HFFc6 (cell line): ENCODE data around the gene CHD2. TPM values are rescaled to one million over a fixed set of nuclear protein-coding genes. Genes with fewer than 3 reads are reported as not detected.

Experiments
- DNase-seq: peaks from one replicate; pipeline ENCODE4 v3.0.0-alpha.2; 2018
- H3K27ac Mint-ChIP-seq: 2 replicates; pipeline ENCODE4 v1.8.0; 2020; ENCODE audit warnings: mild to moderate bottlenecking, mixed read lengths
- H3K27me3 Mint-ChIP-seq: 2 replicates; pipeline ENCODE4 v1.8.0; 2021; ENCODE audit warnings: mild to moderate bottlenecking, moderate library complexity, mixed read lengths; ENCODE audit not compliant: insufficient read depth
- H3K36me3 Mint-ChIP-seq: 2 replicates; pipeline ENCODE4 v1.8.0; 2021; ENCODE audit warnings: low read depth, mixed read lengths
- H3K4me1 Mint-ChIP-seq: 2 replicates; pipeline ENCODE4 v1.8.0; 2020; ENCODE audit warnings: low read depth, mixed read lengths
- H3K4me3 Mint-ChIP-seq: 2 replicates; pipeline ENCODE4 v1.8.0; 2020; ENCODE audit warnings: mild to moderate bottlenecking, moderate library complexity, mixed read lengths
- H3K9me3 Mint-ChIP-seq: 2 replicates; pipeline ENCODE4 v1.8.0; 2020; ENCODE audit warnings: mild to moderate bottlenecking, mixed read lengths
- total RNA-seq, 6 experiments: library from RNA; stranded (reverse); fragmentation: NEBNext Ultra II Directional; extraction: Animal tissue kit (Norgen Biotek cat#: 25700); gene quantifications; 2 replicates in 1 of 6; 3 replicates in 5 of 6; pipeline ENCODE4 v1.2.3, GENCODE V29; 2021
- TF ChIP-seq, protein P1 (sequence below): fragments of 200-600 bp; sonication (generic); IDR thresholded peaks from 2 replicates; pipeline ENCODE4 v1.5.0; 2021; ENCODE audit warnings: antibody characterized with exemption, mild to moderate bottlenecking

CHD2 gene
- total RNA-seq, 6 experiments from 2014 or later: 47.5 to 65.3 (median 57.2) TPM

DNA sequence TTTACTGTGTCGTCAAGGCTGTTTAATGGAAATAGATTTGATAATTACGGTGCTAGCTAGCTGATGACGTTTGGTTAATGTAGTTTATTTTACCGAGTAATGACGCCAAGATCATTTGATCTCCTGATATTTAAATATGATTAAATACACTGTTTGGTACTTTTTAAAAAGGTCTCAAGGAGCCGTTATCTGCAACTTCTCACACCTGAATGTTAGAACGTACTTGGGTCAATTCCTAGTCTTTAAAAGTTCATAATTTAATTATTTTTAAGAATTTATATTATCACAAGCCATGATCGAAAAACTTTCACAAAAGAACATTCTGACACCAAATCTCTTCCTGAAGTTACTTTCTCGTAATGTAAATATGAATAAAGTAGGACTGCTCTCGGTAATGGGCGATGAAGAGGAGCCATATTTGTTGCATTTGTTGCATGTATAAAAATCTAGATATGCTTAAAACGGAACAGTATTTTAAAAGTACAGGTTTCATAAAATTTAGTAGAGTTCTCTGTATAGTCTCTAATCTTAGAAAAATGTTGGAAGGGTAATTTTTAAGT, 16.2 kb upstream of the CHD2 start:
- Mint-ChIP-seq H3K4me1 (peaks cover 51% of the 10 kb centered on the region), H3K27ac (peak overlapping the region; percentile 96), H3K27me3 (peaks cover 8% of the 10 kb centered on the region), H3K36me3 (peaks cover 47% of the 10 kb centered on the region), H3K4me3 (peak overlapping the region; percentile 95), H3K9me3 (no peaks in the 10 kb centered on the region)
- no peak for DNase-seq
- TF ChIP-seq, protein P1, sequence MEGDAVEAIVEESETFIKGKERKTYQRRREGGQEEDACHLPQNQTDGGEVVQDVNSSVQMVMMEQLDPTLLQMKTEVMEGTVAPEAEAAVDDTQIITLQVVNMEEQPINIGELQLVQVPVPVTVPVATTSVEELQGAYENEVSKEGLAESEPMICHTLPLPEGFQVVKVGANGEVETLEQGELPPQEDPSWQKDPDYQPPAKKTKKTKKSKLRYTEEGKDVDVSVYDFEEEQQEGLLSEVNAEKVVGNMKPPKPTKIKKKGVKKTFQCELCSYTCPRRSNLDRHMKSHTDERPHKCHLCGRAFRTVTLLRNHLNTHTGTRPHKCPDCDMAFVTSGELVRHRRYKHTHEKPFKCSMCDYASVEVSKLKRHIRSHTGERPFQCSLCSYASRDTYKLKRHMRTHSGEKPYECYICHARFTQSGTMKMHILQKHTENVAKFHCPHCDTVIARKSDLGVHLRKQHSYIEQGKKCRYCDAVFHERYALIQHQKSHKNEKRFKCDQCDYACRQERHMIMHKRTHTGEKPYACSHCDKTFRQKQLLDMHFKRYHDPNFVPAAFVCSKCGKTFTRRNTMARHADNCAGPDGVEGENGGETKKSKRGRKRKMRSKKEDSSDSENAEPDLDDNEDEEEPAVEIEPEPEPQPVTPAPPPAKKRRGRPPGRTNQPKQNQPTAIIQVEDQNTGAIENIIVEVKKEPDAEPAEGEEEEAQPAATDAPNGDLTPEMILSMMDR: no peak

DNA sequence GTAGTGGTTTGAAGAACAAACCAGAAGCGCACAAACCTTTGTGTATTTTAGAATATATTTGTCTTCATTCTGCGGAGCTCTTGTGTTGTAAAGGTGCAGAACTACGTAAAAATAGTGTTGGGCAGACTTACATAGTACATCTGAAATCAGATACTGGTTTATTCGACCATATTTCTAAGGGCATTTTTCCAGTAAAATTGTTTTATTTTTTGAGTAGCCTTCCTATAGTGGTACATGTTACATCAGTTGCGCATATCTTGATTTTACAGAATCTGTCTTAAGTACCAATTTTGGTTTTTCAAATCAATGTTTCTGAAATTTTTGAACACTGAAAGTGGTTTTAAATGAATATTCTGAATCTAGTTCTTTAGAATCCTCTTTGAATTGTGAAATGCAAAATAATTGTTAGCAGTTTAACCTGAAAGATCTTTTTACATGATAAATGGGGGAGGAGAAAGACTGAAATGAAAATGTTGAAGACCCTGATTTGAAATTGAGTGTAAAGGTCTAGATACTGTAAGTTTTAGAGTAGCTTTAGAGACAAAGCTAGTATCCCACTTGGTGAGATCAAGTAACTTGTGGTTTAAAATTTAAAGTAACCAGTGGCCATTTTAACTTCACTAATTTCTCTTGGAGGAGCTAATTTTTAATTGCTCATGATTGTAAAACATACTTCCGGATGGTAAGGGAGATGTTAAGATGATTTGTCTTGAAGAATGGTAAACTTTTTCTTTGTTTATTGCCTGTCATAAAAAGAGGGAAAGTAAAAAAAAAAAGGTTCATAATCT, 15.5 kb upstream of the CHD2 start:
- peak overlapping the region; percentile 95 for H3K4me3 Mint-ChIP-seq
- TF ChIP-seq, protein P1: no peak
- peaks cover 49% of the 10 kb centered on the region for H3K36me3 Mint-ChIP-seq
- no peaks in the 10 kb centered on the region for H3K9me3 Mint-ChIP-seq
- no peak for DNase-seq
- peak overlapping the region; percentile 96 for H3K27ac Mint-ChIP-seq
- peaks cover 8% of the 10 kb centered on the region for H3K27me3 Mint-ChIP-seq
- H3K4me1 Mint-ChIP-seq: peaks cover 53% of the 10 kb centered on the region

DNA sequence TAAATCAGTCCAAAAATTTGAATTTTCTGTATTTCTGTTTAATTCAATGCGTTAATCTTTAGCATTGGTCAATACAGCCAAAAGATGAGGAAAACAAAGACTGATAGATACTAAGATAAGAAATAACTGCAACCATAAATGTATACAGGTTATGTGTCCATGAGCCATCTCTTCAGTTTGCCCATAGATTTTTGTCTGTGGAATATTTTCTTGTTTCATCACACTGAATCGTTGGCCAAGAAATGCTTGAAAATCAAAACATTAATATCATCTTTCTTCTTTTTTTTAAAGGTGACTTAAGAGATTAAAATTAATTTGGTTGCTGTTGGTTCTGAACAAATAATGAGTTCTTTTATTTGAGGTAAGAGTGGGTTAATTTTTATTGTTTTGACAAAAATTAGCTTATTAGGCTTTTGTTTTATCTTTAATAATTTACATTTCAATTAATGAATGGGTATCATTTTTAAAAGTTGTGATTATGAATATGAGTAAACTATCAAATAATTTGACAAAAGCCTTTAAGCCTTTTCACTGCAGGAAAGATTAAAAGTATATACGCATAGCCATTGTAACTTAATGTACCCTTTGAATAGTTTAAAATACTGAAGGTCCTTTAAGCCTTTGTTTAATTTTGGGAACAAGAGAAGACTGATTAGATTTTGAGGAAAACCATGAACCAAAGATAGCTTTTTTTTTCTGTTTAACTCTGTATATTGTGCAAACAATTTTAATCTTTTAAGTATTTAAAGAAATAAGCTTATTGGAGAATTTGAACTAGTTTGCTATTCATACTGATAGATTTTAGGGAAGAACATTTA, 14.7 kb upstream of the CHD2 start:
- H3K27ac Mint-ChIP-seq: peak overlapping the region; percentile 96
- H3K9me3 Mint-ChIP-seq: no peaks in the 10 kb centered on the region
- no peak for DNase-seq
- peak overlapping the region; percentile 95 for H3K4me3 Mint-ChIP-seq
- TF ChIP-seq, protein P1: no peak
- peaks cover 8% of the 10 kb centered on the region for H3K27me3 Mint-ChIP-seq
- peaks cover 58% of the 10 kb centered on the region for H3K4me1 Mint-ChIP-seq
- H3K36me3 Mint-ChIP-seq: peaks cover 56% of the 10 kb centered on the region

DNA sequence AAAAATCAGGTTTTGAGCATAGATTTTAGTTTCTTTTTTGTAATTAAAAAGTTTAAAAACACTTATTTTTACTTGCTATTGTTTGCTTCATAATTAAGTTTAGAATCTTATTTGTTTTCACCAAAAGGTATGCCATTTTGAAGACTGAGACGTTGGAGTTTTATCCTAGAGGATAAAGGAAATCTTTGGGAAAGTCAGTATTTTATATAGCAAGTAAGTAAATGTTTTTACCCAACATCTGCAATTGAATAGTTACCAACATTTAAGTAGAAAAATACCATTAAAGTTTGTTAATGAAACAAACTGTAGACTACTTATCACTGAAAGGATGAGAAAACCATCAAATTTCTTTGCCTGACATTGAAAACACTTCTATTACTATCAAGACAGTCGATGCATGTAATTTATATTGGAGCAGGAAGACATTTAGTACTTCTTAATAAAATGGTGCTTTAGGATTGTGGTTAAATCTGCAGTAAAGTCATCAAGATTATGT, 14.0 kb upstream of the CHD2 start:
- TF ChIP-seq, protein P1: no peak
- Mint-ChIP-seq H3K9me3 (no peaks in the 10 kb centered on the region), H3K27ac (peak overlapping the region; percentile 46), H3K27me3 (peaks cover 10% of the 10 kb centered on the region), H3K4me3 (peak overlapping the region; percentile 95), H3K4me1 (peaks cover 52% of the 10 kb centered on the region), H3K36me3 (peaks cover 63% of the 10 kb centered on the region)
- no peak for DNase-seq

DNA sequence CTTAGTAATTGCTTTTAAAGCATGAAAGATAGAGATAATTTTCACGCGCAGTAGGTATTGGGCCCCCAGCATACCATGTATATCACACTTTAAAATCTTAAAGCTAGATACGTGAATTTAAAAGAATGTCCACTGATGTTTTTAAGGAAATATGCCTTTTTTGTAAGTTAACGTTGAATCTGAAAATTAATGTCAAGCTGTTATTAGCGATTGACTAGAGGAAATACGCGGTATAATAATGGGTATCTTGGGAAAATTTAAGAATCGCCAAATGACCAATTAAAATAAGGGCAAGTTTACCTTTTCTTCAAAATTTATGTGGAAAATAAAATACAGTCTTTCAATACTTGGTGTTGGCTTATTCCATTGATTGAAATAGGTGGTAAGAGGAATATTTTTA, 13.3 kb upstream of the CHD2 start:
- peaks cover 70% of the 10 kb centered on the region for H3K36me3 Mint-ChIP-seq
- peaks cover 10% of the 10 kb centered on the region for H3K27me3 Mint-ChIP-seq
- peak overlapping the region; percentile 46; the same call in 1 of the 2 replicates for H3K27ac Mint-ChIP-seq
- H3K4me3 Mint-ChIP-seq: peak overlapping the region; percentile 95
- TF ChIP-seq, protein P1: no peak
- H3K4me1 Mint-ChIP-seq: peaks cover 45% of the 10 kb centered on the region
- DNase-seq: no peak
- no peaks in the 10 kb centered on the region for H3K9me3 Mint-ChIP-seq
